H9 (cell line): ENCODE measurements around the gene KIAA1671. TPM values are rescaled to one million over a fixed set of nuclear protein-coding genes. Genes with fewer than 3 reads are reported as not detected.

Source experiments
- DNase-seq: peaks from one replicate; pipeline ENCODE4 v3.0.0-alpha.2; 2017
- H2AFZ ChIP-seq: one replicate; pipeline ENCODE4 v1.6.1; 2013; ENCODE audit warnings: mild to moderate bottlenecking, low read length, control low read depth, moderate library complexity
- H2AK5ac ChIP-seq: 2 replicates; pipeline ENCODE4 v1.6.1; 2013; ENCODE audit warnings: low read length, control low read depth, mixed read lengths; ENCODE audit not compliant: insufficient read length
- H2BK120ac ChIP-seq: one replicate; pipeline ENCODE4 v1.6.1; 2013; ENCODE audit warnings: low read depth, mild to moderate bottlenecking, low read length, control low read depth, inconsistent platforms; ENCODE audit not compliant: poor library complexity, severe bottlenecking
- H2BK12ac ChIP-seq: 2 replicates; pipeline ENCODE4 v1.6.1; 2013; ENCODE audit warnings: low read length, control low read depth, mixed read lengths, low read depth; ENCODE audit not compliant: insufficient read length
- H2BK15ac ChIP-seq: 2 replicates; pipeline ENCODE4 v1.6.1; 2013; ENCODE audit warnings: low read depth, low read length, control low read depth
- H2BK20ac ChIP-seq: one replicate; pipeline ENCODE4 v1.6.1; 2013; ENCODE audit warnings: low read depth, mild to moderate bottlenecking, low read length, control low read depth, inconsistent platforms; ENCODE audit not compliant: poor library complexity, severe bottlenecking
- H2BK5ac ChIP-seq: 2 replicates; pipeline ENCODE4 v1.6.1; 2013; ENCODE audit warnings: low read length, control low read depth, mixed read lengths; ENCODE audit not compliant: insufficient read length
- H3K14ac ChIP-seq: 2 replicates; pipeline ENCODE4 v1.6.1; 2013; ENCODE audit warnings: low read length, control low read depth; ENCODE audit not compliant: insufficient read depth
- H3K18ac ChIP-seq: 2 replicates; pipeline ENCODE4 v1.6.1; 2013; ENCODE audit warnings: low read depth, mild to moderate bottlenecking, mixed read lengths, low read length, control low read depth; ENCODE audit not compliant: insufficient read length
- H3K23ac ChIP-seq: 2 replicates; pipeline ENCODE4 v1.6.1; 2013; ENCODE audit warnings: low read length, control low read depth, mixed read lengths, low read depth; ENCODE audit not compliant: insufficient read length
- H3K23me2 ChIP-seq: 2 replicates; pipeline ENCODE4 v1.6.1; 2013; ENCODE audit warnings: low read depth, mild to moderate bottlenecking, mixed read lengths, low read length, control low read depth; ENCODE audit not compliant: insufficient read length, poor library complexity, severe bottlenecking
- H3K27ac ChIP-seq: 2 replicates; pipeline ENCODE4 v1.5.1; 2013; ENCODE audit warnings: low read length, control low read depth, mixed read lengths, low read depth; ENCODE audit not compliant: insufficient read length
- H3K27me3 ChIP-seq: 2 replicates; pipeline ENCODE4 v1.6.1; 2013; ENCODE audit warnings: low read length, control low read depth, inconsistent platforms; ENCODE audit not compliant: insufficient read depth
- H3K4ac ChIP-seq: 2 replicates; pipeline ENCODE4 v1.6.1; 2013; ENCODE audit warnings: low read depth, mild to moderate bottlenecking, control low read depth, inconsistent platforms, low read length, moderate library complexity
- H3K4me1 ChIP-seq: 2 replicates; pipeline ENCODE4 v1.6.1; 2013; ENCODE audit warnings: low read length, control low read depth, inconsistent platforms; ENCODE audit not compliant: insufficient read depth
- H3K4me2 ChIP-seq: 2 replicates; pipeline ENCODE4 v1.6.1; 2013; ENCODE audit warnings: low read length, control low read depth, mixed read lengths; ENCODE audit not compliant: insufficient read length, insufficient read depth
- H3K56ac ChIP-seq: 2 replicates; pipeline ENCODE4 v1.6.1; 2013; ENCODE audit warnings: low read depth, mild to moderate bottlenecking, mixed read lengths, low read length, control low read depth; ENCODE audit not compliant: insufficient read length
- H3K79me1 ChIP-seq: 2 replicates; pipeline ENCODE4 v1.6.1; 2013; ENCODE audit warnings: low read depth, mild to moderate bottlenecking, moderate library complexity, low read length, control low read depth, inconsistent platforms; ENCODE audit not compliant: insufficient read depth, poor library complexity, severe bottlenecking
- H3K79me2 ChIP-seq: 2 replicates; pipeline ENCODE4 v1.6.1; 2013; ENCODE audit warnings: low read length, control low read depth, inconsistent platforms; ENCODE audit not compliant: insufficient read depth
- H3K9ac ChIP-seq: 2 replicates; pipeline ENCODE4 v1.6.1; 2013; ENCODE audit warnings: low read length, control low read depth, mixed read lengths; ENCODE audit not compliant: insufficient read length; ENCODE audit errors: extremely low read depth
- H3K9me3 ChIP-seq: one replicate; pipeline ENCODE4 v1.6.1; 2013; ENCODE audit warnings: low read depth, low read length, inconsistent platforms; ENCODE audit not compliant: control insufficient read depth
- H3T11ph ChIP-seq: one replicate; pipeline ENCODE4 v1.6.1; 2013; ENCODE audit warnings: mild to moderate bottlenecking, low read length, control low read depth, inconsistent platforms
- H4K20me1 ChIP-seq: one replicate; pipeline ENCODE4 v1.6.1; 2013; ENCODE audit not compliant: control insufficient read depth, insufficient read length, insufficient read depth
- H4K5ac ChIP-seq: 2 replicates; pipeline ENCODE4 v1.6.1; 2013; ENCODE audit warnings: low read depth, mild to moderate bottlenecking, mixed read lengths, low read length, control low read depth; ENCODE audit not compliant: insufficient read length
- H4K8ac ChIP-seq: replicated peaks from 2 replicates; pipeline ENCODE4 v1.6.1; 2013; ENCODE audit warnings: low read length, control low read depth, mixed read lengths, low read depth; ENCODE audit not compliant: insufficient read length
- H4K91ac ChIP-seq: 2 replicates; pipeline ENCODE4 v1.6.1; 2013; ENCODE audit warnings: low read depth, mild to moderate bottlenecking, moderate library complexity, mixed read lengths, low read length, control low read depth; ENCODE audit not compliant: insufficient read length
- H3K27ac Mint-ChIP-seq, 3 experiments: 2 replicates in 2 of 3; 3 replicates in 1 of 3; pipeline ENCODE4 v1.8.0; 2020 to 2021; ENCODE audit warnings: mixed read lengths in 3 of 3, mild to moderate bottlenecking in 1 of 3, moderate library complexity in 1 of 3
- H3K27me3 Mint-ChIP-seq: 2 replicates; pipeline ENCODE4 v1.8.0; 2021; ENCODE audit warnings: low read depth, mild to moderate bottlenecking, moderate library complexity, mixed read lengths
- H3K36me3 Mint-ChIP-seq, 3 experiments: 2 replicates in 2 of 3; 3 replicates in 1 of 3; pipeline ENCODE4 v1.8.0; 2020 to 2021; ENCODE audit warnings: low read depth in 3 of 3, mixed read lengths in 3 of 3; ENCODE audit not compliant: insufficient read depth in 1 of 3
- H3K4me1 Mint-ChIP-seq, 2 experiments: 2 replicates each; pipeline ENCODE4 v1.8.0; 2020; ENCODE audit warnings: mixed read lengths in 2 of 2
- H3K4me3 Mint-ChIP-seq, 2 experiments: 2 replicates in 1 of 2; 3 replicates in 1 of 2; pipeline ENCODE4 v1.8.0; 2020 to 2021; ENCODE audit warnings: mild to moderate bottlenecking in 2 of 2, mixed read lengths in 2 of 2, moderate library complexity in 1 of 2
- H3K9me3 Mint-ChIP-seq, 2 experiments: 2 replicates in 1 of 2; 3 replicates in 1 of 2; pipeline ENCODE4 v1.8.0; 2020; ENCODE audit warnings: mild to moderate bottlenecking in 2 of 2, mixed read lengths in 2 of 2, moderate library complexity in 1 of 2
- WGBS: extraction: QIAGEN DNeasy Blood & Tissue Kit; methylation state at CpG from one replicate; pipeline ENCODE4 v1.1.7; 2013; ENCODE audit warnings: missing lambda C conversion rate, low lambda C conversion rate, mixed read lengths; ENCODE audit not compliant: insufficient read length; ENCODE audit errors: extremely low coverage; 5-methylcytosine and 5-hydroxymethylcytosine counted together
- total RNA-seq: library from RNA; stranded (reverse); gene quantifications from 2 replicates; pipeline ENCODE4 v1.2.1, GENCODE V29; 2021
- TF ChIP-seq, protein P1 (sequence below): fragments of 200-600 bp; sonication (generic); conservative IDR thresholded peaks from 3 replicates; pipeline ENCODE4 v1.8.0; 2021; ENCODE audit warnings: antibody characterized with exemption, mild to moderate bottlenecking

The KIAA1671 gene
- total RNA-seq, 1 experiment from 2014 or later, result 22.6 TPM

DNA sequence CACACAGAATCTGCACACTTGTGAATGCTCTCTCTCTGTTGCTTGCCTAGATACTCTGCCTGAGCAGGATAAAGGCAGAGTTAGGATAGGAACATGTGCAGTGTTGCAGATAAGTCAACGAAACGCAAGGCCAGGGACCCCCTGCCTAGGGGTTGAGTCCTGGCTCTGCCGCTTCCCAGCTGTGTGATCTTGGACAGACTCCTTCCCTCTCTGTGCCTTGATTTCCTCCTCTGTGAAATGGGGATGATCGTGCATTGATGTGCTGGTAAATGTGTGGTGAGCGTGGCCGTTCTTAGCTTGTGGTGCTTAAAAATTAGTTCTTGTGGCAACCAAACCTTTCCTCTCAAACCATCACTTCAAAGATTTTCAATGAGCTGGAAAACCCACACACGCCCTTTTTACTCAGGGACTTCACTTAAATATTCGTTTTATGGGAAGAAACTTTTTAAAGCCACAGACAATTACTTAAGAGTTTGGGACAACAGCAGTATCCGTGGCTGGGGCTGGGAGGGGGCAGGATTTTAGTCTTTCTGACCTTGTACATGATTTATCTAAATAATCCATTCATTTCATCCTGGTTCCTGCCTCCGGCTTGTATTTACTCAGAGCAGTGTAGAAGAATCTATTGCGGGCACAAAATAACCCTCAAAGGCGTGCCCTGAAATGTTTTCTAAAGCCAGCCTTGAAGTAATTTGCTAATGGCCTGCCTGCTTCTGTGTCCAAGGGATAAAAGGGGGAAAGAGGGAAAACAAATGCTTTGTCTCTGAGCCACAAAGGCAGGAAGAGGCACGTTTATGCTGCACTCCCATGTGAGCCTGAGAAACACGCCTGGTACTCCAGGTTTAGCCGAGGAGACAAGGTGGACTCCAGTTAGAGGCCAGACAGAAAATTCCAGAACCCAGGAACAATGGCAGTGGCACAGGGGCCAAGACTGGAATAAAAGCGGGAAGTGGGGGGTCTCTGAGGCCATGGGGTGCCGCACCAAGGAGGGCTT lies 162.2 kb downstream of the KIAA1671 start:
- peaks cover 11% of the 10 kb centered on the region for H3K23me2 ChIP-seq
- H3K4ac ChIP-seq, result no peak overlapping the region
- H3K4me1 Mint-ChIP-seq, result peaks cover 34 to 41% of the 10 kb centered on the region in 2 experiments
- H3K9ac ChIP-seq, result no peak overlapping the region
- no peaks in the 10 kb centered on the region; the same call in 1 of the 2 replicates for H3K27me3 Mint-ChIP-seq
- peaks cover 0 to 3% of the 10 kb centered on the region in 2 experiments; a peak in 2 of 5 replicates for H3K9me3 Mint-ChIP-seq
- H2BK5ac ChIP-seq, result no peak overlapping the region
- H3K36me3 Mint-ChIP-seq, result peaks cover 2 to 9% (median 4%) of the 10 kb centered on the region in 3 experiments; a peak in 2 of 7 replicates
- H4K8ac ChIP-seq, result no peak overlapping the region
- H3K4me3 Mint-ChIP-seq, result no peak overlapping the region
- H3T11ph ChIP-seq, result no peak overlapping the region
- no peak for DNase-seq
- no peaks in the 10 kb centered on the region for H3K79me1 ChIP-seq
- no peak overlapping the region for H3K18ac ChIP-seq
- no peaks in the 10 kb centered on the region for H3K27me3 ChIP-seq
- H3K27ac ChIP-seq, result no peak overlapping the region
- peaks cover 2% of the 10 kb centered on the region for H4K20me1 ChIP-seq
- H2AK5ac ChIP-seq, result no peak overlapping the region
- no peak overlapping the region for H4K5ac ChIP-seq
- H2AFZ ChIP-seq, result no peak overlapping the region
- H2BK15ac ChIP-seq, result no peak overlapping the region
- WGBS, result no CpG with 5 or more reads among the region's 17 CpGs
- H3K56ac ChIP-seq, result no peak overlapping the region
- H3K4me1 ChIP-seq, result no peaks in the 10 kb centered on the region; the same call in 1 of the 2 replicates
- no peak overlapping the region for H3K14ac ChIP-seq
- no peaks in the 10 kb centered on the region for H3K79me2 ChIP-seq
- TF ChIP-seq, protein P1, sequence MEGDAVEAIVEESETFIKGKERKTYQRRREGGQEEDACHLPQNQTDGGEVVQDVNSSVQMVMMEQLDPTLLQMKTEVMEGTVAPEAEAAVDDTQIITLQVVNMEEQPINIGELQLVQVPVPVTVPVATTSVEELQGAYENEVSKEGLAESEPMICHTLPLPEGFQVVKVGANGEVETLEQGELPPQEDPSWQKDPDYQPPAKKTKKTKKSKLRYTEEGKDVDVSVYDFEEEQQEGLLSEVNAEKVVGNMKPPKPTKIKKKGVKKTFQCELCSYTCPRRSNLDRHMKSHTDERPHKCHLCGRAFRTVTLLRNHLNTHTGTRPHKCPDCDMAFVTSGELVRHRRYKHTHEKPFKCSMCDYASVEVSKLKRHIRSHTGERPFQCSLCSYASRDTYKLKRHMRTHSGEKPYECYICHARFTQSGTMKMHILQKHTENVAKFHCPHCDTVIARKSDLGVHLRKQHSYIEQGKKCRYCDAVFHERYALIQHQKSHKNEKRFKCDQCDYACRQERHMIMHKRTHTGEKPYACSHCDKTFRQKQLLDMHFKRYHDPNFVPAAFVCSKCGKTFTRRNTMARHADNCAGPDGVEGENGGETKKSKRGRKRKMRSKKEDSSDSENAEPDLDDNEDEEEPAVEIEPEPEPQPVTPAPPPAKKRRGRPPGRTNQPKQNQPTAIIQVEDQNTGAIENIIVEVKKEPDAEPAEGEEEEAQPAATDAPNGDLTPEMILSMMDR, result no peak
- H3K27ac Mint-ChIP-seq, result peak overlapping the region in 2 of 3 experiments; percentile 68 to 72; a peak in 2 of 7 replicates
- no peak overlapping the region for H2BK120ac ChIP-seq
- H3K23ac ChIP-seq, result no peak overlapping the region
- H4K91ac ChIP-seq, result no peak overlapping the region
- no peak overlapping the region for H2BK20ac ChIP-seq
- H3K9me3 ChIP-seq, result no peaks in the 10 kb centered on the region
- no peak overlapping the region for H2BK12ac ChIP-seq
- no peak overlapping the region for H3K4me2 ChIP-seq
